H9 (cell line): ENCODE results near the gene MYOM1. TPM values are rescaled to one million over a fixed set of nuclear protein-coding genes. Genes with fewer than 3 reads are reported as not detected.

ENCODE experiments used
- DNase-seq: peaks from one replicate; pipeline ENCODE4 v3.0.0-alpha.2; 2017
- H2AFZ ChIP-seq: one replicate; pipeline ENCODE4 v1.6.1; 2013; ENCODE audit warnings: mild to moderate bottlenecking, low read length, control low read depth, moderate library complexity
- H2AK5ac ChIP-seq: 2 replicates; pipeline ENCODE4 v1.6.1; 2013; ENCODE audit warnings: low read length, control low read depth, mixed read lengths; ENCODE audit not compliant: insufficient read length
- H2BK120ac ChIP-seq: one replicate; pipeline ENCODE4 v1.6.1; 2013; ENCODE audit warnings: low read depth, mild to moderate bottlenecking, low read length, control low read depth, inconsistent platforms; ENCODE audit not compliant: poor library complexity, severe bottlenecking
- H2BK12ac ChIP-seq: 2 replicates; pipeline ENCODE4 v1.6.1; 2013; ENCODE audit warnings: low read length, control low read depth, mixed read lengths, low read depth; ENCODE audit not compliant: insufficient read length
- H2BK15ac ChIP-seq: 2 replicates; pipeline ENCODE4 v1.6.1; 2013; ENCODE audit warnings: low read depth, low read length, control low read depth
- H2BK20ac ChIP-seq: one replicate; pipeline ENCODE4 v1.6.1; 2013; ENCODE audit warnings: low read depth, mild to moderate bottlenecking, low read length, control low read depth, inconsistent platforms; ENCODE audit not compliant: poor library complexity, severe bottlenecking
- H2BK5ac ChIP-seq: 2 replicates; pipeline ENCODE4 v1.6.1; 2013; ENCODE audit warnings: low read length, control low read depth, mixed read lengths; ENCODE audit not compliant: insufficient read length
- H3K14ac ChIP-seq: 2 replicates; pipeline ENCODE4 v1.6.1; 2013; ENCODE audit warnings: low read length, control low read depth; ENCODE audit not compliant: insufficient read depth
- H3K18ac ChIP-seq: 2 replicates; pipeline ENCODE4 v1.6.1; 2013; ENCODE audit warnings: low read depth, mild to moderate bottlenecking, mixed read lengths, low read length, control low read depth; ENCODE audit not compliant: insufficient read length
- H3K23ac ChIP-seq: 2 replicates; pipeline ENCODE4 v1.6.1; 2013; ENCODE audit warnings: low read length, control low read depth, mixed read lengths, low read depth; ENCODE audit not compliant: insufficient read length
- H3K23me2 ChIP-seq: 2 replicates; pipeline ENCODE4 v1.6.1; 2013; ENCODE audit warnings: low read depth, mild to moderate bottlenecking, mixed read lengths, low read length, control low read depth; ENCODE audit not compliant: insufficient read length, poor library complexity, severe bottlenecking
- H3K27ac ChIP-seq: 2 replicates; pipeline ENCODE4 v1.5.1; 2013; ENCODE audit warnings: low read length, control low read depth, mixed read lengths, low read depth; ENCODE audit not compliant: insufficient read length
- H3K27me3 ChIP-seq: 2 replicates; pipeline ENCODE4 v1.6.1; 2013; ENCODE audit warnings: low read length, control low read depth, inconsistent platforms; ENCODE audit not compliant: insufficient read depth
- H3K4ac ChIP-seq: 2 replicates; pipeline ENCODE4 v1.6.1; 2013; ENCODE audit warnings: low read depth, mild to moderate bottlenecking, control low read depth, inconsistent platforms, low read length, moderate library complexity
- H3K4me1 ChIP-seq: 2 replicates; pipeline ENCODE4 v1.6.1; 2013; ENCODE audit warnings: low read length, control low read depth, inconsistent platforms; ENCODE audit not compliant: insufficient read depth
- H3K4me2 ChIP-seq: 2 replicates; pipeline ENCODE4 v1.6.1; 2013; ENCODE audit warnings: low read length, control low read depth, mixed read lengths; ENCODE audit not compliant: insufficient read length, insufficient read depth
- H3K56ac ChIP-seq: 2 replicates; pipeline ENCODE4 v1.6.1; 2013; ENCODE audit warnings: low read depth, mild to moderate bottlenecking, mixed read lengths, low read length, control low read depth; ENCODE audit not compliant: insufficient read length
- H3K79me1 ChIP-seq: 2 replicates; pipeline ENCODE4 v1.6.1; 2013; ENCODE audit warnings: low read depth, mild to moderate bottlenecking, moderate library complexity, low read length, control low read depth, inconsistent platforms; ENCODE audit not compliant: insufficient read depth, poor library complexity, severe bottlenecking
- H3K79me2 ChIP-seq: 2 replicates; pipeline ENCODE4 v1.6.1; 2013; ENCODE audit warnings: low read length, control low read depth, inconsistent platforms; ENCODE audit not compliant: insufficient read depth
- H3K9ac ChIP-seq: 2 replicates; pipeline ENCODE4 v1.6.1; 2013; ENCODE audit warnings: low read length, control low read depth, mixed read lengths; ENCODE audit not compliant: insufficient read length; ENCODE audit errors: extremely low read depth
- H3K9me3 ChIP-seq: one replicate; pipeline ENCODE4 v1.6.1; 2013; ENCODE audit warnings: low read depth, low read length, inconsistent platforms; ENCODE audit not compliant: control insufficient read depth
- H3T11ph ChIP-seq: one replicate; pipeline ENCODE4 v1.6.1; 2013; ENCODE audit warnings: mild to moderate bottlenecking, low read length, control low read depth, inconsistent platforms
- H4K20me1 ChIP-seq: one replicate; pipeline ENCODE4 v1.6.1; 2013; ENCODE audit not compliant: control insufficient read depth, insufficient read length, insufficient read depth
- H4K5ac ChIP-seq: 2 replicates; pipeline ENCODE4 v1.6.1; 2013; ENCODE audit warnings: low read depth, mild to moderate bottlenecking, mixed read lengths, low read length, control low read depth; ENCODE audit not compliant: insufficient read length
- H4K8ac ChIP-seq: replicated peaks from 2 replicates; pipeline ENCODE4 v1.6.1; 2013; ENCODE audit warnings: low read length, control low read depth, mixed read lengths, low read depth; ENCODE audit not compliant: insufficient read length
- H4K91ac ChIP-seq: 2 replicates; pipeline ENCODE4 v1.6.1; 2013; ENCODE audit warnings: low read depth, mild to moderate bottlenecking, moderate library complexity, mixed read lengths, low read length, control low read depth; ENCODE audit not compliant: insufficient read length
- H3K27ac Mint-ChIP-seq, 3 experiments: 2 replicates in 2 of 3; 3 replicates in 1 of 3; pipeline ENCODE4 v1.8.0; 2020 to 2021; ENCODE audit warnings: mixed read lengths in 3 of 3, mild to moderate bottlenecking in 1 of 3, moderate library complexity in 1 of 3
- H3K27me3 Mint-ChIP-seq: 2 replicates; pipeline ENCODE4 v1.8.0; 2021; ENCODE audit warnings: low read depth, mild to moderate bottlenecking, moderate library complexity, mixed read lengths
- H3K36me3 Mint-ChIP-seq, 3 experiments: 2 replicates in 2 of 3; 3 replicates in 1 of 3; pipeline ENCODE4 v1.8.0; 2020 to 2021; ENCODE audit warnings: low read depth in 3 of 3, mixed read lengths in 3 of 3; ENCODE audit not compliant: insufficient read depth in 1 of 3
- H3K4me1 Mint-ChIP-seq, 2 experiments: 2 replicates each; pipeline ENCODE4 v1.8.0; 2020; ENCODE audit warnings: mixed read lengths in 2 of 2
- H3K4me3 Mint-ChIP-seq, 2 experiments: 2 replicates in 1 of 2; 3 replicates in 1 of 2; pipeline ENCODE4 v1.8.0; 2020 to 2021; ENCODE audit warnings: mild to moderate bottlenecking in 2 of 2, mixed read lengths in 2 of 2, moderate library complexity in 1 of 2
- H3K9me3 Mint-ChIP-seq, 2 experiments: 2 replicates in 1 of 2; 3 replicates in 1 of 2; pipeline ENCODE4 v1.8.0; 2020; ENCODE audit warnings: mild to moderate bottlenecking in 2 of 2, mixed read lengths in 2 of 2, moderate library complexity in 1 of 2
- CTCF ChIP-seq: fragments of 200-600 bp; sonication (generic); conservative IDR thresholded peaks from 3 replicates; pipeline ENCODE4 v1.8.0; 2021; ENCODE audit warnings: antibody characterized with exemption, mild to moderate bottlenecking
- WGBS: extraction: QIAGEN DNeasy Blood & Tissue Kit; methylation state at CpG from one replicate; pipeline ENCODE4 v1.1.7; 2013; ENCODE audit warnings: missing lambda C conversion rate, low lambda C conversion rate, mixed read lengths; ENCODE audit not compliant: insufficient read length; ENCODE audit errors: extremely low coverage; 5-methylcytosine and 5-hydroxymethylcytosine counted together
- total RNA-seq: library from RNA; stranded (reverse); gene quantifications from 2 replicates; pipeline ENCODE4 v1.2.1, GENCODE V29; 2021

MYOM1 gene
- total RNA-seq, 1 experiment from 2014 or later = 0.17 TPM

- no peak overlapping the region for H4K8ac ChIP-seq
- no peak overlapping the region for H3K4ac ChIP-seq
- Mint-ChIP-seq H3K27me3 (no peaks in the 10 kb centered on the region; the same call in 1 of the 2 replicates), H3K4me3 (no peak overlapping the region), H3K4me1 (no peaks in the 10 kb centered on the region), H3K9me3 (no peaks in the 10 kb centered on the region), H3K36me3 (no peaks in the 10 kb centered on the region), H3K27ac (no peak overlapping the region)
- WGBS = no CpG with 5 or more reads among the region's 3 CpGs
- no peak overlapping the region for H3K4me2 ChIP-seq
- no peak overlapping the region for H4K5ac ChIP-seq
- no peaks in the 10 kb centered on the region for H4K20me1 ChIP-seq
- H3K27ac ChIP-seq = no peak overlapping the region
- TF ChIP-seq CTCF = no peak
- no peak overlapping the region for H3K23ac ChIP-seq
- DNase-seq = no peak
- no peak overlapping the region for H4K91ac ChIP-seq
- no peaks in the 10 kb centered on the region for H3K4me1 ChIP-seq
- no peak overlapping the region for H2AFZ ChIP-seq
- no peak overlapping the region for H3K18ac ChIP-seq
- H3K9ac ChIP-seq = no peak overlapping the region
- no peaks in the 10 kb centered on the region for H3K9me3 ChIP-seq
- no peaks in the 10 kb centered on the region for H3K79me2 ChIP-seq
- H3K56ac ChIP-seq = no peak overlapping the region
- no peak overlapping the region for H2BK15ac ChIP-seq
- no peaks in the 10 kb centered on the region for H3K27me3 ChIP-seq
- no peaks in the 10 kb centered on the region for H3K79me1 ChIP-seq
- H2AK5ac ChIP-seq = no peak overlapping the region
- H3K23me2 ChIP-seq = no peaks in the 10 kb centered on the region
- H2BK12ac ChIP-seq = no peak overlapping the region
- H2BK5ac ChIP-seq = no peak overlapping the region
- H2BK20ac ChIP-seq = no peak overlapping the region
- H2BK120ac ChIP-seq = no peak overlapping the region
- H3T11ph ChIP-seq = no peak overlapping the region
- H3K14ac ChIP-seq = no peak overlapping the region
Observed at GRCh38 chr18:3172097-3172496, 47.7 kb downstream of the MYOM1 start.
